Caco-2 (cell line): Measurements from ENCODE around the gene PTH2. TPM values are rescaled to one million over a fixed set of nuclear protein-coding genes. Genes with fewer than 3 reads are reported as not detected.

Source experiments
- BruUV-seq: library from RNA; stranded (reverse); fragments of 400-500 nt; replicated peaks from 2 replicates; lab custom pipeline; 2021; lab: Mats Ljungman, UMichigan
- CTCF ChIA-PET: fragments of 300-600 bp; sonication (Branson Sonifier 250); formaldehyde crosslinking; loops from one replicate; lab custom pipeline; 2022; ENCODE audit warnings: antibody characterized with exemption; lab: Charles Lee
- POLR2A ChIA-PET: fragments of 300-600 bp; sonication (Branson Sonifier 250); formaldehyde crosslinking; loops from one replicate; lab custom pipeline; 2022; ENCODE audit warnings: antibody characterized with exemption; lab: Charles Lee
- DNase-seq, 2 experiments: peaks; one replicate each; pipeline versions ENCODE4 v3.0.0 to v3.0.0-alpha.2; 2020 to 2022
- H3K27me3 ChIP-seq: replicated peaks from 2 replicates; pipeline ENCODE4 v1.6.0; 2011; ENCODE audit warnings: low read length; ENCODE audit not compliant: control insufficient read depth, insufficient read depth
- H3K36me3 ChIP-seq: 2 replicates; pipeline ENCODE4 v1.5.1; 2011; ENCODE audit warnings: low read length; ENCODE audit not compliant: control insufficient read depth, insufficient read depth
- H3K4me1 ChIP-seq: fragments of 250-450 bp; sonication (Bioruptor Pico); 2 replicates; pipeline ENCODE4 v1.5.1; 2020; ENCODE audit warnings: mild to moderate bottlenecking
- H3K4me3 ChIP-seq: 2 replicates; pipeline ENCODE4 v1.5.1; 2011; ENCODE audit warnings: low read depth, mild to moderate bottlenecking, control low read depth, low read length
- H3K9me3 ChIP-seq: fragments of 250-450 bp; sonication (Bioruptor Pico); 2 replicates; pipeline ENCODE4 v1.5.1; 2020; ENCODE audit warnings: mild to moderate bottlenecking, moderate library complexity
- H3K27ac Mint-ChIP-seq: one replicate; pipeline ENCODE4 v1.8.0; 2022; ENCODE audit warnings: mixed read lengths; ENCODE audit not compliant: unreplicated experiment
- H3K27me3 Mint-ChIP-seq: one replicate; pipeline ENCODE4 v1.8.0; 2022; ENCODE audit warnings: mixed read lengths; ENCODE audit not compliant: insufficient read depth, unreplicated experiment
- H3K36me3 Mint-ChIP-seq: one replicate; pipeline ENCODE4 v1.8.0; 2022; ENCODE audit warnings: mild to moderate bottlenecking, mixed read lengths; ENCODE audit not compliant: insufficient read depth, unreplicated experiment
- H3K4me1 Mint-ChIP-seq: one replicate; pipeline ENCODE4 v1.8.0; 2022; ENCODE audit warnings: low read depth, mixed read lengths; ENCODE audit not compliant: unreplicated experiment
- H3K4me3 Mint-ChIP-seq: one replicate; pipeline ENCODE4 v1.8.0; 2022; ENCODE audit warnings: mild to moderate bottlenecking, moderate library complexity, mixed read lengths; ENCODE audit not compliant: unreplicated experiment
- H3K9me3 Mint-ChIP-seq: one replicate; pipeline ENCODE4 v1.8.0; 2022; ENCODE audit warnings: mixed read lengths; ENCODE audit not compliant: unreplicated experiment
- intact Hi-C: fragments of 100-400 bp; cut with micrococcal nuclease; formaldehyde crosslinking; loops from one replicate; pipeline ENCODE4 v1.10.0; 2022; ENCODE audit not compliant: unreplicated experiment
- total RNA-seq: library from RNA; stranded (reverse); gene quantifications from 2 replicates; pipeline ENCODE4 v1.2.3, GENCODE V29; 2022
- TF ChIP-seq, protein P1 (sequence below), 2 experiments: fragments of 200-600 bp in 1 of 2; IDR thresholded peaks; 1 replicate in 1 of 2; 2 replicates in 1 of 2; pipeline versions ENCODE4 v1.5.1 to v1.8.0; 2011 to 2022; ENCODE audit warnings: antibody characterized with exemption in 1 of 2, control low read depth in 1 of 2, inconsistent platforms in 1 of 2, low read depth in 1 of 2, low read length in 1 of 2, mild to moderate bottlenecking in 1 of 2, moderate library complexity in 1 of 2; ENCODE audit not compliant: insufficient read depth in 1 of 2, severe bottlenecking in 1 of 2, unreplicated experiment in 1 of 2

PTH2 gene
- total RNA-seq, 1 experiment from 2014 or later = not detected

DNA sequence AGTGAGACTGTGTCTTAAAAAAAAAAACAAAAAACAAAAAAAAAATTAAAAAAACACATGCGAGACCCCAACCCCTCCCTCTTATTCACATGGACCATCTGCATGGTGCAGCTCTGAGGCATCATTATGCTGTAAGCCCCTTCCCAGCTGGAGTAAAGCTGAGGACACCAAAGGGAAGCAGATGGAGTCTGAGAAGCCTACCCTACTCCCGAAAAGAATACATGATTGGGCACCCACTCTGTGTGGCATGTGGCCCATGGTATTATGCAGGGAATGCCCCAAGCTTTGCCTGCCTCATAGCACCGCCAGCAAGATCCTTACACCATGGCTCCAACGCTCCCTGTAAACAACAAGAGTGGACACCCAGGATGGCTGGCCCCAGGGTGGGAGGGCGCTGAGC lies 4.7 kb downstream of the PTH2 start:
- Mint-ChIP-seq H3K36me3 (peaks cover 6% of the 10 kb centered on the region), H3K27ac (no peak overlapping the region), H3K4me3 (no peak overlapping the region), H3K9me3 (no peaks in the 10 kb centered on the region), H3K4me1 (peaks cover 11% of the 10 kb centered on the region), H3K27me3 (peaks cover 34% of the 10 kb centered on the region)
- H3K27me3 ChIP-seq = 0 out of 2 replicates have a peak, but pooled peaks cover 2% of the 10 kb centered on the region
- BruUV-seq = no TSS peak
- no peak for DNase-seq
- ChIA-PET POLR2A (no interaction called here), CTCF (no interaction called here)
- no peaks in the 10 kb centered on the region for H3K36me3 ChIP-seq
- H3K9me3 ChIP-seq = no peaks in the 10 kb centered on the region
- TF ChIP-seq, protein P1, sequence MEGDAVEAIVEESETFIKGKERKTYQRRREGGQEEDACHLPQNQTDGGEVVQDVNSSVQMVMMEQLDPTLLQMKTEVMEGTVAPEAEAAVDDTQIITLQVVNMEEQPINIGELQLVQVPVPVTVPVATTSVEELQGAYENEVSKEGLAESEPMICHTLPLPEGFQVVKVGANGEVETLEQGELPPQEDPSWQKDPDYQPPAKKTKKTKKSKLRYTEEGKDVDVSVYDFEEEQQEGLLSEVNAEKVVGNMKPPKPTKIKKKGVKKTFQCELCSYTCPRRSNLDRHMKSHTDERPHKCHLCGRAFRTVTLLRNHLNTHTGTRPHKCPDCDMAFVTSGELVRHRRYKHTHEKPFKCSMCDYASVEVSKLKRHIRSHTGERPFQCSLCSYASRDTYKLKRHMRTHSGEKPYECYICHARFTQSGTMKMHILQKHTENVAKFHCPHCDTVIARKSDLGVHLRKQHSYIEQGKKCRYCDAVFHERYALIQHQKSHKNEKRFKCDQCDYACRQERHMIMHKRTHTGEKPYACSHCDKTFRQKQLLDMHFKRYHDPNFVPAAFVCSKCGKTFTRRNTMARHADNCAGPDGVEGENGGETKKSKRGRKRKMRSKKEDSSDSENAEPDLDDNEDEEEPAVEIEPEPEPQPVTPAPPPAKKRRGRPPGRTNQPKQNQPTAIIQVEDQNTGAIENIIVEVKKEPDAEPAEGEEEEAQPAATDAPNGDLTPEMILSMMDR (IDR thresholded peaks at IDR 0.05; ENCODE audit: insufficient read depth in 1 of 2, low read depth in 1 of 2, low read length in 1 of 2, severe bottlenecking in 1 of 2, unreplicated experiment in 1 of 2) = no peak
- intact Hi-C loops = no loop called here
- H3K4me3 ChIP-seq = no peak overlapping the region
- H3K4me1 ChIP-seq = peaks cover 21% of the 10 kb centered on the region

DNA sequence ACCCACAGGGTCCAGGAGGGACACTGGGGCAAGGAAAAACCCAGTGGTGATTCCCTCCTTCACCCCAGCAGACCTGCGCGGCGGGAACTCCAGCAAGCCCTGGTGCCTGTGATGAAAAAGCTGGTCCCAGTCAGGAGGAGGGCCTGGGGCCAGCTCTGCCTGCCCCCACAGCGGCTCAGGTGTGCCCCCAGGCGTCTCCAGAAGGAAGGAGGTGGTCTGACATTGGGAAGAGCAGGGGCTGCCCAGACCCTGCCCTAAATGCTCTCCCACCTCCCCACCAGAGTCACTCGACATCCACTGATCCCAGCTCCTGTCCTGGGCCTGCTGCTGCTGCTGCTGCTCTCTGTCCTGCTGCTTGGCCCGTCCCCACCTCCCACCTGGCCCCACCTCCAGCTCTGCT lies 6.2 kb downstream of the PTH2 start:
- CTCF ChIA-PET = interaction anchor here (0.6 to 1.5 kb wide), 3 partner anchors 10 to 25 kb away, joined by 3 to 6 read pairs (median 3); no protein-coding TSS in a partner anchor
- H3K27me3 Mint-ChIP-seq = peaks cover 26% of the 10 kb centered on the region
- H3K27ac Mint-ChIP-seq = no peak overlapping the region
- peaks cover 8% of the 10 kb centered on the region for H3K4me1 Mint-ChIP-seq
- Histone ChIP-seq H3K27me3 (no peaks in the 10 kb centered on the region), H3K9me3 (no peaks in the 10 kb centered on the region), H3K4me1 (peaks cover 9% of the 10 kb centered on the region; the same call in 1 of the 2 replicates), H3K4me3 (no peak overlapping the region), H3K36me3 (no peaks in the 10 kb centered on the region)
- intact Hi-C loops = no loop called here
- DNase-seq = peak in 1 of 2 experiments; percentile 30
- no TSS peak for BruUV-seq
- POLR2A ChIA-PET = no interaction called here
- no peaks in the 10 kb centered on the region for H3K9me3 Mint-ChIP-seq
- peaks cover 6% of the 10 kb centered on the region for H3K36me3 Mint-ChIP-seq
- H3K4me3 Mint-ChIP-seq = no peak overlapping the region
- TF ChIP-seq, protein P1 (IDR thresholded peaks at IDR 0.05; ENCODE audit: insufficient read depth in 1 of 2, low read depth in 1 of 2, low read length in 1 of 2, severe bottlenecking in 1 of 2, unreplicated experiment in 1 of 2) = no peak

GRCh38 chr19:49415810-49416200 lies 7.4 kb downstream of the PTH2 start:
- H3K36me3 Mint-ChIP-seq = peaks cover 1% of the 10 kb centered on the region
- no peaks in the 10 kb centered on the region for H3K36me3 ChIP-seq
- H3K27ac Mint-ChIP-seq = no peak overlapping the region
- TF ChIP-seq, protein P1 (IDR thresholded peaks at IDR 0.05; ENCODE audit: insufficient read depth in 1 of 2, low read depth in 1 of 2, low read length in 1 of 2, severe bottlenecking in 1 of 2, unreplicated experiment in 1 of 2) = no peak
- intact Hi-C loops = no loop called here
- no peaks in the 10 kb centered on the region for H3K4me1 Mint-ChIP-seq
- CTCF ChIA-PET = no interaction called here
- peaks cover 4% of the 10 kb centered on the region; the same call in 1 of the 2 replicates for H3K4me1 ChIP-seq
- BruUV-seq = no TSS peak
- H3K9me3 Mint-ChIP-seq = no peaks in the 10 kb centered on the region
- no peak overlapping the region for H3K4me3 Mint-ChIP-seq
- H3K27me3 Mint-ChIP-seq = peaks cover 20% of the 10 kb centered on the region
- POLR2A ChIA-PET = no interaction called here
- H3K9me3 ChIP-seq = no peaks in the 10 kb centered on the region
- no peaks in the 10 kb centered on the region for H3K27me3 ChIP-seq
- H3K4me3 ChIP-seq = no peak overlapping the region
- no peak for DNase-seq
